Measurements from ENCODE around the gene MYH6. TPM values are rescaled to one million over a fixed set of nuclear protein-coding genes. Genes with fewer than 3 reads are reported as not detected.

Gene MYH6
- total RNA-seq, 1 donor from 2014 or later: not detected

GRCh38 chr14:23377198-23377550 is 30.9 kb downstream of the MYH6 start:
- Histone ChIP-seq H3K4me3 (ENCODE audit: insufficient read depth, low read depth, low read length) (no peak overlapping the region), H3K9me3 (ENCODE audit: insufficient read depth, low read depth, low read length) (no peaks in the 10 kb centered on the region), H3K4me2 (ENCODE audit: low read length) (no peak overlapping the region), H3K9ac (ENCODE audit: low read length) (no peak overlapping the region), H3K27ac (ENCODE audit: low read depth, low read length) (no peak overlapping the region), H3K4me1 (ENCODE audit: insufficient read depth, low read length) (no peaks in the 10 kb centered on the region), H3K36me3 (ENCODE audit: insufficient read depth, low read length) (no peaks in the 10 kb centered on the region), H4K20me1 (ENCODE audit: insufficient read depth, low read length) (no peaks in the 10 kb centered on the region), H3K27me3 (ENCODE audit: insufficient read depth, low read length) (no peaks in the 10 kb centered on the region), H2AFZ (ENCODE audit: low read depth, low read length) (no peak overlapping the region), H3K79me2 (ENCODE audit: insufficient read depth, low read length) (no peaks in the 10 kb centered on the region)
- Mint-ChIP-seq H3K36me3 (ENCODE audit: low read depth, unreplicated experiment) (peaks cover 3% of the 10 kb centered on the region), H3K27me3 (ENCODE audit: low read depth, unreplicated experiment) (peaks cover 58% of the 10 kb centered on the region), H3K4me1 (ENCODE audit: low read depth, unreplicated experiment) (no peaks in the 10 kb centered on the region), H3K27ac (ENCODE audit: unreplicated experiment) (no peak overlapping the region), H3K4me3 (ENCODE audit: unreplicated experiment) (no peak overlapping the region), H3K9me3 (ENCODE audit: unreplicated experiment) (no peaks in the 10 kb centered on the region)
- no peak for DNase-seq (ENCODE audit: low read depth)
- no peak for FAIRE-seq
- no peak for TF ChIP-seq CTCF (IDR thresholded peaks at IDR 0.05; ENCODE audit: insufficient read depth, low read depth, low read length)
- TF ChIP-seq EZH2 (IDR thresholded peaks at IDR 0.05; ENCODE audit: insufficient read depth, low read length): no peak

- H2AFZ ChIP-seq (ENCODE audit: low read depth, low read length): no peak within 1 kb of the TSS
- Mint-ChIP-seq H3K9me3 (ENCODE audit: unreplicated experiment) (no peaks in the 10 kb centered on the region), H3K36me3 (ENCODE audit: low read depth, unreplicated experiment) (peaks cover 2% of the 10 kb centered on the region), H3K27me3 (ENCODE audit: low read depth, unreplicated experiment) (peaks cover 58% of the 10 kb centered on the region), H3K4me3 (ENCODE audit: unreplicated experiment) (no peak within 1 kb of the TSS), H3K4me1 (ENCODE audit: low read depth, unreplicated experiment) (no peaks in the 10 kb centered on the region), H3K27ac (ENCODE audit: unreplicated experiment) (no peak within 1 kb of the TSS)
- no peaks in the 10 kb centered on the region for H3K79me2 ChIP-seq (ENCODE audit: insufficient read depth, low read length)
- no peaks in the 10 kb centered on the region for H3K9me3 ChIP-seq (ENCODE audit: insufficient read depth, low read depth, low read length)
- no peak within 1 kb of the TSS for H3K4me2 ChIP-seq (ENCODE audit: low read length)
- H3K27ac ChIP-seq (ENCODE audit: low read depth, low read length): no peak within 1 kb of the TSS
- DNase-seq (ENCODE audit: low read depth) (no peak), FAIRE-seq (no peak)
- no peaks in the 10 kb centered on the region for H3K27me3 ChIP-seq (ENCODE audit: insufficient read depth, low read length)
- no peaks in the 10 kb centered on the region for H3K36me3 ChIP-seq (ENCODE audit: insufficient read depth, low read length)
- no peaks in the 10 kb centered on the region for H4K20me1 ChIP-seq (ENCODE audit: insufficient read depth, low read length)
- no peaks in the 10 kb centered on the region for H3K4me1 ChIP-seq (ENCODE audit: insufficient read depth, low read length)
- H3K4me3 ChIP-seq (ENCODE audit: insufficient read depth, low read depth, low read length): no peak within 1 kb of the TSS
- H3K9ac ChIP-seq (ENCODE audit: low read length): no peak within 1 kb of the TSS
- TF ChIP-seq CTCF (IDR thresholded peaks at IDR 0.05; ENCODE audit: insufficient read depth, low read depth, low read length) (no peak), EZH2 (IDR thresholded peaks at IDR 0.05; ENCODE audit: insufficient read depth, low read length) (no peak)
Observed at GRCh38 chr14:23376482-23377197, 31.4 kb downstream of the MYH6 start, which contains the start of gene CMTM5. Gene CMTM5, plus strand, starts transcription at chr14:23377046. Its CDS starts 206 bp downstream, at chr14:23377252.

GRCh38 chr14:23375527-23376251 is 32.4 kb downstream of the MYH6 start:
- Histone ChIP-seq H4K20me1 (ENCODE audit: insufficient read depth, low read length) (no peaks in the 10 kb centered on the region), H3K27me3 (ENCODE audit: insufficient read depth, low read length) (no peaks in the 10 kb centered on the region), H3K4me3 (ENCODE audit: insufficient read depth, low read depth, low read length) (no peak overlapping the region), H3K4me1 (ENCODE audit: insufficient read depth, low read length) (no peaks in the 10 kb centered on the region), H3K9me3 (ENCODE audit: insufficient read depth, low read depth, low read length) (no peaks in the 10 kb centered on the region), H3K27ac (ENCODE audit: low read depth, low read length) (no peak overlapping the region), H2AFZ (ENCODE audit: low read depth, low read length) (no peak overlapping the region), H3K36me3 (ENCODE audit: insufficient read depth, low read length) (no peaks in the 10 kb centered on the region), H3K4me2 (ENCODE audit: low read length) (no peak overlapping the region), H3K79me2 (ENCODE audit: insufficient read depth, low read length) (no peaks in the 10 kb centered on the region), H3K9ac (ENCODE audit: low read length) (no peak overlapping the region)
- no peak overlapping the region for H3K27ac Mint-ChIP-seq (ENCODE audit: unreplicated experiment)
- peaks cover 56% of the 10 kb centered on the region for H3K27me3 Mint-ChIP-seq (ENCODE audit: low read depth, unreplicated experiment)
- no peaks in the 10 kb centered on the region for H3K4me1 Mint-ChIP-seq (ENCODE audit: low read depth, unreplicated experiment)
- TF ChIP-seq CTCF (IDR thresholded peaks at IDR 0.05; ENCODE audit: insufficient read depth, low read depth, low read length): no peak
- no peak for TF ChIP-seq EZH2 (IDR thresholded peaks at IDR 0.05; ENCODE audit: insufficient read depth, low read length)
- H3K36me3 Mint-ChIP-seq (ENCODE audit: low read depth, unreplicated experiment): no peaks in the 10 kb centered on the region
- FAIRE-seq (no peak), DNase-seq (ENCODE audit: low read depth) (no peak)
- H3K9me3 Mint-ChIP-seq (ENCODE audit: unreplicated experiment): no peaks in the 10 kb centered on the region
- no peak overlapping the region for H3K4me3 Mint-ChIP-seq (ENCODE audit: unreplicated experiment)
